Lower lobe of right lung (tissue), 2 donors: ENCODE measurements around the gene KRT3. TPM values are rescaled to one million over a fixed set of nuclear protein-coding genes. Genes with fewer than 3 reads are reported as not detected.

Experiments
- ATAC-seq, 2 donors: fragments of 200-7000 bp; cut with Tn5 transposase; one replicate each; pipeline ENCODE4 v1.9.1; 2020 to 2022; ENCODE audit warnings: mild to moderate bottlenecking in 2 of 2, moderate library complexity in 2 of 2
- DNase-seq: peaks from one replicate; pipeline ENCODE4 v3.0.0-alpha.2; 2020
- H3K27ac ChIP-seq: fragments of 200-600 bp; one replicate; pipeline ENCODE4 v1.8.0; 2022
- H3K27me3 ChIP-seq: fragments of 200-600 bp; one replicate; pipeline ENCODE4 v1.8.0; 2022; ENCODE audit warnings: low read depth
- H3K36me3 ChIP-seq: fragments of 200-600 bp; one replicate; pipeline ENCODE4 v1.8.0; 2022; ENCODE audit warnings: mild to moderate bottlenecking
- H3K4me1 ChIP-seq: fragments of 200-600 bp; one replicate; pipeline ENCODE4 v1.8.0; 2022
- H3K4me3 ChIP-seq: fragments of 200-600 bp; one replicate; pipeline ENCODE4 v1.8.0; 2022; ENCODE audit warnings: mild to moderate bottlenecking
- H3K9me3 ChIP-seq: fragments of 200-600 bp; one replicate; pipeline ENCODE4 v1.8.0; 2022
- intact Hi-C: fragments of 100-400 bp; cut with DNase I; formaldehyde crosslinking; loops from one replicate; pipeline ENCODE4 v1.11.0; 2022
- total RNA-seq: library from RNA; stranded (reverse); fragmentation: NEBNext Ultra II Directional; extraction: Animal tissue kit (Norgen Biotek cat#: 25700); gene quantifications from one replicate; pipeline ENCODE4 v1.2.1, GENCODE V29; 2021
- TF ChIP-seq, protein P1 (sequence below): fragments of 200-600 bp; IDR thresholded peaks from one replicate; pipeline ENCODE4 v1.8.0; 2022; ENCODE audit warnings: antibody characterized with exemption, mild to moderate bottlenecking
- donor health status: DM: no; HTN: yes; CAD: no; lungs with severe emphysema.

The KRT3 gene
- total RNA-seq, 1 donor from 2014 or later, result not detected

DNA sequence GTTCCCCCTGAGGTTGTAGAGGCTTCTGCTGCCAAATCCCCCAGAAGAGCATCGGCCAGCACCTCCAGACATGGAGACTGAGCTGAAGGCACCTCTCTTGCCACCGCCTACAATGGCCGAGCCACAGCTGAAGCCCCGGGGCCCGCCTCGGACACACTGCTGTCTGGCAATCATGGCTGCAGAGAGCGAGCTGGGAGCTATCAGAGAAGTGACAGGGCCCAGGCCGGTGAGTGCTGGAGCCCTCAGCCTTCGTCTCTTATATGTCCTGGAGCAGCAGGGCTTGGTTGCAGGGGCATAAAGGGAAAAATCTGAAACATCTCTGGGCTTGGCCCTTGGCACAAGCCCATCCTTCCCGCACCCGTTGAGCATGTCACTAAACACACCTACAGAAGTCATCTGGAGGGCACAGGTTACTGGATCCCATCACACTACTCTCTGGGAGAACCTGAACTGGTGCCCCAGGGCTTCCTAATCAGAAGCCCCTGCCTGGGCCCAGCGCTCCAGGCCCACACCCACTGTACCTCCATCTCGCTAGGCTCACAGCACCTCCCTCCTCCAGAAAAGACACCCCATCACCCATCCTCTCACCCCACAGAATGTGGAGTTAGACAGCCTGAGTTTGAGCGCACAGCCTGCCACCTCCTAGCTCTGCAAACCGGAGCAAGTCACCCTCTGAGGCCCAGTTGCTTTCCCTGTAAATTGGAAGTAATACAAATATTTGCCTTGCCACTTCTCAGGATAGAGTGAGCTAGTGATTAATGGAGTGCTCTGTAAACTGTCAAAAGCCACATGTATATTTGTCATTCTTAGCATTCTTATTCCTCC, 18.2 kb upstream of the KRT3 start, which contains the start of gene KRT4:
Gene KRT4, minus strand, starts transcription at position 232 of the 825 bp plus-strand sequence. Its CDS starts 58 bp downstream, at position 174.
- Histone ChIP-seq H3K36me3 (no peaks in the 10 kb centered on the region), H3K27ac (no peak within 1 kb of the TSS), H3K9me3 (no peaks in the 10 kb centered on the region), H3K4me1 (peaks cover 8% of the 10 kb centered on the region), H3K27me3 (peaks cover 30% of the 10 kb centered on the region), H3K4me3 (no peak within 1 kb of the TSS)
- intact Hi-C loops, result no loop called here
- TF ChIP-seq, protein P1, sequence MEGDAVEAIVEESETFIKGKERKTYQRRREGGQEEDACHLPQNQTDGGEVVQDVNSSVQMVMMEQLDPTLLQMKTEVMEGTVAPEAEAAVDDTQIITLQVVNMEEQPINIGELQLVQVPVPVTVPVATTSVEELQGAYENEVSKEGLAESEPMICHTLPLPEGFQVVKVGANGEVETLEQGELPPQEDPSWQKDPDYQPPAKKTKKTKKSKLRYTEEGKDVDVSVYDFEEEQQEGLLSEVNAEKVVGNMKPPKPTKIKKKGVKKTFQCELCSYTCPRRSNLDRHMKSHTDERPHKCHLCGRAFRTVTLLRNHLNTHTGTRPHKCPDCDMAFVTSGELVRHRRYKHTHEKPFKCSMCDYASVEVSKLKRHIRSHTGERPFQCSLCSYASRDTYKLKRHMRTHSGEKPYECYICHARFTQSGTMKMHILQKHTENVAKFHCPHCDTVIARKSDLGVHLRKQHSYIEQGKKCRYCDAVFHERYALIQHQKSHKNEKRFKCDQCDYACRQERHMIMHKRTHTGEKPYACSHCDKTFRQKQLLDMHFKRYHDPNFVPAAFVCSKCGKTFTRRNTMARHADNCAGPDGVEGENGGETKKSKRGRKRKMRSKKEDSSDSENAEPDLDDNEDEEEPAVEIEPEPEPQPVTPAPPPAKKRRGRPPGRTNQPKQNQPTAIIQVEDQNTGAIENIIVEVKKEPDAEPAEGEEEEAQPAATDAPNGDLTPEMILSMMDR, result no peak
- DNase-seq (no peak), ATAC-seq (peak; percentile 87 to 96)

DNA sequence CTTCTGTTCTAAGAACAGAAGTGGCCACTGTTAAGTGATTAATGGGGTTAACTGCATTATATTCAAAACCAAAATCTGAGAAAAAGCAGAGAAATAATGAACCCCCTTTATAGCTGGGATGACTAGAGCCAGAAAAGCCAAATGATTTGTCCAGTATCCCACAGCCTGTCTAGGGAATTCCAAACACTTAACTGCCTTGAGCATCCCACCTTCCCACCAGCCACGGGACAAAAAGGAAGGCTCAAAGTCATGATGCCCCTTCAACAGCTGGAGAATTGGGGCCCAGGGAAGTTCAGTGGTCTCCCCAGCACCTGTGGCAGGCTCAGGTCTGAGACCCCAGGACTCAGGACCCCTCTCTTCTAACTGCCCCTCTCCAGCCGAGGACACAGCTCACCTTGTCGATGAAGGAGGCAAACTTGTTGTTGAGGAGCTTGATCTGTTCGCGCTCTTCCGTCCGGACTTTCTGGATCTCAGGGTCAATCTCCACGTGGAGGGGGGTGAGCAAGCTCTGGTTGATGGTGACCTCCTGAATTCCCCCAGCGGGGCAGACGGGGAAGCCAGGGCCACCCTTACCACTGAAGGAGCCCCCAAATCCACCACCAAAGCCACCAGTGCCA, 17.4 kb upstream of the KRT3 start:
- intact Hi-C loops, result no loop called here
- Histone ChIP-seq H3K4me3 (no peak overlapping the region), H3K4me1 (peaks cover 8% of the 10 kb centered on the region), H3K9me3 (no peaks in the 10 kb centered on the region), H3K36me3 (no peaks in the 10 kb centered on the region), H3K27me3 (peaks cover 29% of the 10 kb centered on the region), H3K27ac (no peak overlapping the region)
- DNase-seq (no peak), ATAC-seq (no peak)
- TF ChIP-seq, protein P1, result no peak

DNA sequence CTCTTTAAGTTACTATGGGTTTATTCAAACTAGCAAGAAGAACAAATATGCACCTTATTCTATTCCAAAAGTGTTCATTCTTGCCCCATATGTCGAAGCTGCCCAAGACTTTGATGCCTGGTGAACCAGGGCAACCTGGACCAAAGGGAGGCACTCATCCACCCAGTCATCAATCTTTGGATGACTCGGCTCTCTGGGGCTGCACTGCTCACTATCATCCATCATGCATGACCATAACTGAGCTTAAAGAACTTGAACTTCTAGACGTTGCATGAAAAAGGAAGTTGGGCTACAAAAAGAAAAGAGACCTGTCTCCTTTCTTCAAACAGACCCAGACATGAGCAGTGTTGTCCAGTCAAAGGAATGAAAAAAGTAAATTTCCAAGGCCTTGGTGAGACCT, 16.8 kb upstream of the KRT3 start:
- Histone ChIP-seq H3K27ac (no peak overlapping the region), H3K4me1 (peaks cover 8% of the 10 kb centered on the region), H3K36me3 (no peaks in the 10 kb centered on the region), H3K9me3 (no peaks in the 10 kb centered on the region), H3K27me3 (peaks cover 28% of the 10 kb centered on the region), H3K4me3 (no peak overlapping the region)
- TF ChIP-seq, protein P1, result no peak
- no peak for ATAC-seq
- no peak for DNase-seq
- intact Hi-C loops, result no loop called here

DNA sequence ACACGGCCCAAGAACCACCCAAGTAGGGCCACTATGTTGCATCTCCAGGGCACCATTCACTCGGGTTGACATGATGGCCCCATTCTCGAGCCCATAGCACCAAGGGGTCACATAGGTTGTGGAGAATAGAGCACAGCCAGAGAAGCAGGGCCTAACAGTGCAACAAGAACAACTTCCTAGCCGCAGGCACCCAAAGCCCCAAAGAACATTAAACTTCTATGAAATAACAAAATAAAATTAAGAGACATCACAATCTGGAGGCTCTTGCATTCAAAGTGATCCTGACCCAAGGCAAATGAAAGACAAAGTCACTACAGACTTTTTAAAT, 16.1 kb upstream of the KRT3 start:
- no peaks in the 10 kb centered on the region for H3K9me3 ChIP-seq
- ATAC-seq (no peak), DNase-seq (no peak)
- H3K4me1 ChIP-seq, result peaks cover 8% of the 10 kb centered on the region
- H3K36me3 ChIP-seq, result no peaks in the 10 kb centered on the region
- intact Hi-C loops, result no loop called here
- TF ChIP-seq, protein P1, result no peak
- H3K27me3 ChIP-seq, result peaks cover 28% of the 10 kb centered on the region
- no peak overlapping the region for H3K4me3 ChIP-seq
- H3K27ac ChIP-seq, result no peak overlapping the region

DNA sequence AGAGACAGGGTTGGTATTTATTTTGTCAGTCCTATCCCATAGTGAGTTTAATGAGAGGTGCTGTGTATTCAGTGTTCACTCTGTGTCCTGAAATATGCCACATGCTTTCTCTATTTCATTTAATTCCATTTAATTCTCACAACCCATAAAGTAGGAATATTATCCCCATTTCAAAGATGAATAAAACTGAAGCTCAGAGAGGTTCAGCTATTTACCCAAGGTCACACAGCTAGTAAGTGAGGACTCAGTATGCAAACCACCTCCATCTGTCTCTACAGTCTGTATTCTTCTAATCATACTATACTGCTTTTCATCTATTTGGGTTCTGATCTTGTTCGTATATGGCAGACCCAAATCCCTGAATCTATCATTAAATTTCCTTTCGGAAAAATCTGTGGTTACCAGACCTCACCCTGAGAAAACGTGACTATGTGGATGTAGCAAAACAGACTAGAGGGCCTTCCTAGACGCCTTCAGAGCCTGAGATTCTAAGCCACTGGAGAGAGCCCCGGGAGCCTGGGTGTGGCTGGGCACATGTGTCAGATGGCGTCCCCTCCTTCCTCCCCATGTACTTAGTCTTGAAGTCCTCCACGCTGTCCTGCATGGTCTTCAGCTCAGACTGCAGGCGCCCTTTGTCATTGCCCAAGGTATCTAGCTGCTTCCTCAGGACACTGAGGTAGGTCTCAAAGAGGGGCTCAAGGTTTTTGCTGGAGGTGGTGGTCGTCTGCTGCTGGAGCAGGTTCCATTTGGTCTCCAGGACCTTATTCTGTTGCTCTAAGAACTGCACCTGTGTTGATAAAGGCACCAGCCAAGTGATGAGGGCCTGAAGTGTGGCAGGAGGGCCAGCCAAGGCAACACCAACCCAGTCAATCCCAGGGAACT, 15.5 kb upstream of the KRT3 start:
- no peak overlapping the region for H3K27ac ChIP-seq
- intact Hi-C loops, result no loop called here
- no peaks in the 10 kb centered on the region for H3K36me3 ChIP-seq
- DNase-seq (no peak), ATAC-seq (no peak)
- peaks cover 29% of the 10 kb centered on the region for H3K27me3 ChIP-seq
- no peak overlapping the region for H3K4me3 ChIP-seq
- H3K9me3 ChIP-seq, result no peaks in the 10 kb centered on the region
- H3K4me1 ChIP-seq, result peaks cover 8% of the 10 kb centered on the region
- TF ChIP-seq, protein P1, result no peak
